Measurements from ENCODE around the gene LIN28A. TPM values are rescaled to one million over a fixed set of nuclear protein-coding genes. Genes with fewer than 3 reads are reported as not detected.

Gene LIN28A
- total RNA-seq, 1 donor from 2014 or later: not detected

- Mint-ChIP-seq H3K4me1 (peaks cover 23% of the 10 kb centered on the region), H3K27ac (peak within 1 kb of the TSS; percentile 94), H3K9me3 (no peaks in the 10 kb centered on the region), H3K36me3 (ENCODE audit: low read depth) (peaks cover 15% of the 10 kb centered on the region), H3K4me3 (peak within 1 kb of the TSS; percentile 95), H3K27me3 (no peaks in the 10 kb centered on the region)
- DNase-seq (peak; percentile 99), ATAC-seq (ENCODE audit: low read depth) (peak; percentile 95)
- intact Hi-C loops (cut with micrococcal nuclease): loop anchor here (1.0 to 5.0 kb wide), 7 partner anchors 24 to 525 kb away; partner anchors contain the start of genes HMGN2, PDIK1L and STMN1
- POLR2A ChIA-PET: interaction anchor here (0.7 to 1.8 kb wide), 13 partner anchors 13 to 434 kb away, joined by 3 to 45 read pairs (median 5); partner anchors contain the start of genes HMGN2, PAFAH2, PDIK1L and SH3BGRL3
- TF ChIP-seq CTCF (IDR thresholded peaks at IDR 0.05): no peak
- CTCF ChIA-PET: interaction anchor here (0.8 to 1.7 kb wide), 6 partner anchors 12 to 68 kb away, joined by 3 to 15 read pairs (median 7); no protein-coding TSS in a partner anchor
Observed at GRCh38 chr1:26431979-26432695, 21.5 kb downstream of the LIN28A start, which contains the start of gene DHDDS. Gene DHDDS (plus strand): TSS chr1:26432321. CDS start chr1:26432946, 625 bp downstream.

GRCh38 chr1:26432793-26433192 is 22.2 kb downstream of the LIN28A start:
- intact Hi-C loops (cut with micrococcal nuclease): loop anchor here (1.0 to 5.0 kb wide), 7 partner anchors 24 to 525 kb away; partner anchors contain the start of genes HMGN2, PDIK1L and STMN1
- no peak for TF ChIP-seq CTCF (IDR thresholded peaks at IDR 0.05)
- CTCF ChIA-PET: interaction anchor here (1.1 to 1.7 kb wide), 4 partner anchors 15 to 67 kb away, joined by 6 to 15 read pairs (median 8); no protein-coding TSS in a partner anchor
- H3K27ac Mint-ChIP-seq: peak overlapping the region; percentile 94
- DNase-seq (no peak), ATAC-seq (ENCODE audit: low read depth) (no peak)
- H3K4me1 Mint-ChIP-seq: peaks cover 23% of the 10 kb centered on the region
- H3K36me3 Mint-ChIP-seq (ENCODE audit: low read depth): peaks cover 17% of the 10 kb centered on the region
- H3K27me3 Mint-ChIP-seq: no peaks in the 10 kb centered on the region
- POLR2A ChIA-PET: interaction anchor here (0.6 to 1.8 kb wide), 12 partner anchors 12 to 435 kb away, joined by 3 to 45 read pairs (median 5); partner anchors contain the start of genes HMGN2, PAFAH2, PDIK1L and ZNF593
- peak overlapping the region; percentile 95 for H3K4me3 Mint-ChIP-seq
- H3K9me3 Mint-ChIP-seq: no peaks in the 10 kb centered on the region

- CTCF ChIA-PET: no interaction called here
- intact Hi-C loops (cut with micrococcal nuclease): loop anchor here (5.0 kb wide), 3 partner anchors 157 to 527 kb away; partner anchors contain the start of gene STMN1
- Mint-ChIP-seq H3K27ac (no peak overlapping the region), H3K36me3 (ENCODE audit: low read depth) (peaks cover 31% of the 10 kb centered on the region), H3K27me3 (no peaks in the 10 kb centered on the region), H3K9me3 (no peaks in the 10 kb centered on the region), H3K4me3 (no peak overlapping the region), H3K4me1 (peaks cover 23% of the 10 kb centered on the region)
- no peak for ATAC-seq (ENCODE audit: low read depth)
- TF ChIP-seq CTCF (IDR thresholded peaks at IDR 0.05): no peak
- POLR2A ChIA-PET: interaction anchor here (0.5 kb wide), 1 partner anchor 127 kb away, joined by 8 read pairs; no protein-coding TSS in a partner anchor
- no peak for DNase-seq
Observed at GRCh38 chr1:26434161-26434752, 23.6 kb downstream of the LIN28A start.

GRCh38 chr1:26438041-26438440 is 27.4 kb downstream of the LIN28A start:
- no peak for TF ChIP-seq CTCF (IDR thresholded peaks at IDR 0.05)
- POLR2A ChIA-PET: interaction anchor here (0.5 to 1.2 kb wide), 2 partner anchors 34 to 38 kb away, joined by 3 to 4 read pairs; partner anchors contain the start of gene HMGN2
- ATAC-seq (ENCODE audit: low read depth) (no peak), DNase-seq (no peak)
- no peak overlapping the region for H3K27ac Mint-ChIP-seq
- no peak overlapping the region for H3K4me3 Mint-ChIP-seq
- intact Hi-C loops (cut with micrococcal nuclease): no loop called here
- H3K4me1 Mint-ChIP-seq: peaks cover 7% of the 10 kb centered on the region
- H3K9me3 Mint-ChIP-seq: no peaks in the 10 kb centered on the region
- no peaks in the 10 kb centered on the region for H3K27me3 Mint-ChIP-seq
- CTCF ChIA-PET: interaction anchor here (1.1 kb wide), 1 partner anchor 21 kb away, joined by 5 read pairs; no protein-coding TSS in a partner anchor
- H3K36me3 Mint-ChIP-seq (ENCODE audit: low read depth): peaks cover 57% of the 10 kb centered on the region
